Activated T-cell treated with anti-CD3 and anti-CD28 coated beads, Interleukin-2, amount 50 U/mL, for 72 hours (primary cell): ENCODE results near the gene LRPPRC. TPM values are rescaled to one million over a fixed set of nuclear protein-coding genes. Genes with fewer than 3 reads are reported as not detected.

Experiments
- ATAC-seq, 2 donors: fragments of 150-1000 bp; cut with Tn5 transposase; replicated peaks in 1 of 2; 2 replicates each; pipeline ENCODE4 v1.10.0; 2021; ENCODE audit warnings: moderate library complexity in 2 of 2, mild to moderate bottlenecking in 1 of 2
- DNase-seq, 2 donors: peaks; one replicate each; pipeline ENCODE4 v3.0.0; 2021 to 2022; ENCODE audit warnings: mixed read lengths in 1 of 2
- H3K27ac Mint-ChIP-seq: one replicate; pipeline ENCODE4 v1.8.0; 2022; ENCODE audit warnings: mild to moderate bottlenecking, moderate library complexity, mixed read lengths
- H3K27me3 Mint-ChIP-seq: one replicate; pipeline ENCODE4 v1.8.0; 2022; ENCODE audit warnings: low read depth, mixed read lengths
- H3K36me3 Mint-ChIP-seq, 2 donors: one replicate each; pipeline ENCODE4 v1.8.0; 2022; ENCODE audit warnings: mixed read lengths in 2 of 2, mild to moderate bottlenecking in 1 of 2; ENCODE audit not compliant: insufficient read depth in 2 of 2
- H3K4me1 Mint-ChIP-seq: one replicate; pipeline ENCODE4 v1.8.0; 2022; ENCODE audit warnings: low read depth, mixed read lengths
- H3K4me3 Mint-ChIP-seq, 2 donors: one replicate each; pipeline ENCODE4 v1.8.0; 2022; ENCODE audit warnings: mild to moderate bottlenecking in 2 of 2, mixed read lengths in 2 of 2, moderate library complexity in 2 of 2
- H3K9me3 Mint-ChIP-seq, 2 donors: one replicate each; pipeline ENCODE4 v1.8.0; 2022; ENCODE audit warnings: mixed read lengths in 2 of 2
- total RNA-seq, 2 donors: library from RNA; stranded (reverse); gene quantifications; one replicate each; pipeline ENCODE4 v1.2.3, GENCODE V29; 2022

The LRPPRC gene
- total RNA-seq, 2 donors from 2014 or later = 121 to 149 TPM

- no peak for DNase-seq
- peak overlapping the region; percentile 10 for H3K27ac Mint-ChIP-seq
- no peaks in the 10 kb centered on the region for H3K27me3 Mint-ChIP-seq
- peaks cover 7 to 35% of the 10 kb centered on the region in 2 donors for H3K36me3 Mint-ChIP-seq
- no peak overlapping the region for H3K4me3 Mint-ChIP-seq
- H3K9me3 Mint-ChIP-seq = no peaks in the 10 kb centered on the region
- H3K4me1 Mint-ChIP-seq = no peaks in the 10 kb centered on the region
- no peak for ATAC-seq
These were observed 37.2 kb downstream of the LRPPRC start for GRCh38 chr2:43958397-43959275.

- Mint-ChIP-seq H3K27ac (no peak overlapping the region), H3K36me3 (peaks cover 1 to 41% of the 10 kb centered on the region in 2 donors), H3K27me3 (no peaks in the 10 kb centered on the region), H3K4me1 (no peaks in the 10 kb centered on the region), H3K4me3 (no peak overlapping the region), H3K9me3 (no peaks in the 10 kb centered on the region)
- DNase-seq (peak in 1 of 2 donors; percentile 16), ATAC-seq (no peak)
These were observed 45.3 kb downstream of the LRPPRC start for GRCh38 chr2:43950383-43951008.

- no peak overlapping the region for H3K4me3 Mint-ChIP-seq
- H3K4me1 Mint-ChIP-seq = no peaks in the 10 kb centered on the region
- peaks cover 0 to 35% of the 10 kb centered on the region in 2 donors for H3K36me3 Mint-ChIP-seq
- ATAC-seq = no peak
- no peak for DNase-seq
- H3K27ac Mint-ChIP-seq = no peak overlapping the region
- H3K9me3 Mint-ChIP-seq = no peaks in the 10 kb centered on the region
- H3K27me3 Mint-ChIP-seq = no peaks in the 10 kb centered on the region
These were observed 47.4 kb downstream of the LRPPRC start for GRCh38 chr2:43948370-43948769.

GRCh38 chr2:43946685-43947084, 49.1 kb downstream of the LRPPRC start:
- H3K4me3 Mint-ChIP-seq = no peak overlapping the region
- no peaks in the 10 kb centered on the region for H3K9me3 Mint-ChIP-seq
- H3K4me1 Mint-ChIP-seq = no peaks in the 10 kb centered on the region
- no peak for DNase-seq
- no peak for ATAC-seq
- peaks cover 0 to 32% of the 10 kb centered on the region in 2 donors for H3K36me3 Mint-ChIP-seq
- H3K27me3 Mint-ChIP-seq = no peaks in the 10 kb centered on the region
- no peak overlapping the region for H3K27ac Mint-ChIP-seq

GRCh38 chr2:43945439-43945838, 50.4 kb downstream of the LRPPRC start:
- no peaks in the 10 kb centered on the region for H3K9me3 Mint-ChIP-seq
- no peaks in the 10 kb centered on the region for H3K4me1 Mint-ChIP-seq
- H3K27me3 Mint-ChIP-seq = no peaks in the 10 kb centered on the region
- no peak for DNase-seq
- H3K4me3 Mint-ChIP-seq = no peak overlapping the region
- no peak for ATAC-seq
- H3K27ac Mint-ChIP-seq = no peak overlapping the region
- peaks cover 0 to 30% of the 10 kb centered on the region in 2 donors for H3K36me3 Mint-ChIP-seq

GRCh38 chr2:43944915-43945314, 50.9 kb downstream of the LRPPRC start:
- Mint-ChIP-seq H3K36me3 (peaks cover 0 to 27% of the 10 kb centered on the region in 2 donors), H3K9me3 (no peaks in the 10 kb centered on the region), H3K27me3 (no peaks in the 10 kb centered on the region), H3K4me1 (no peaks in the 10 kb centered on the region), H3K27ac (no peak overlapping the region), H3K4me3 (no peak overlapping the region)
- ATAC-seq (no peak), DNase-seq (no peak)

- Mint-ChIP-seq H3K36me3 (peaks cover 0 to 23% of the 10 kb centered on the region in 2 donors), H3K9me3 (no peaks in the 10 kb centered on the region), H3K4me3 (no peak overlapping the region), H3K4me1 (no peaks in the 10 kb centered on the region), H3K27me3 (no peaks in the 10 kb centered on the region), H3K27ac (no peak overlapping the region)
- DNase-seq = no peak
- no peak for ATAC-seq
These were observed 51.9 kb downstream of the LRPPRC start for GRCh38 chr2:43943809-43944452.

- peaks cover 0 to 21% of the 10 kb centered on the region in 2 donors for H3K36me3 Mint-ChIP-seq
- H3K4me1 Mint-ChIP-seq = no peaks in the 10 kb centered on the region
- no peaks in the 10 kb centered on the region for H3K9me3 Mint-ChIP-seq
- H3K4me3 Mint-ChIP-seq = no peak overlapping the region
- no peaks in the 10 kb centered on the region for H3K27me3 Mint-ChIP-seq
- DNase-seq (no peak), ATAC-seq (no peak)
- no peak overlapping the region for H3K27ac Mint-ChIP-seq
These were observed 52.5 kb downstream of the LRPPRC start for GRCh38 chr2:43943323-43943722.

- Mint-ChIP-seq H3K4me1 (no peaks in the 10 kb centered on the region), H3K27me3 (no peaks in the 10 kb centered on the region), H3K4me3 (no peak overlapping the region), H3K9me3 (no peaks in the 10 kb centered on the region), H3K27ac (no peak overlapping the region), H3K36me3 (peaks cover 0 to 19% of the 10 kb centered on the region in 2 donors)
- no peak for ATAC-seq
- DNase-seq = no peak
These were observed 52.9 kb downstream of the LRPPRC start for GRCh38 chr2:43942881-43943280.

GRCh38 chr2:43941966-43942365, 53.8 kb downstream of the LRPPRC start:
- H3K36me3 Mint-ChIP-seq = peaks cover 0 to 15% of the 10 kb centered on the region in 2 donors
- peak overlapping the region; percentile 60 for H3K27ac Mint-ChIP-seq
- no peaks in the 10 kb centered on the region for H3K9me3 Mint-ChIP-seq

GRCh38 chr2:43941359-43941758, 54.4 kb downstream of the LRPPRC start:
- no peak overlapping the region for H3K4me3 Mint-ChIP-seq
- DNase-seq (no peak), ATAC-seq (no peak)
- H3K36me3 Mint-ChIP-seq = peaks cover 0 to 12% of the 10 kb centered on the region in 2 donors
- peaks cover 7% of the 10 kb centered on the region for H3K4me1 Mint-ChIP-seq
- no peaks in the 10 kb centered on the region for H3K27me3 Mint-ChIP-seq
- H3K9me3 Mint-ChIP-seq = no peaks in the 10 kb centered on the region
- no peak overlapping the region for H3K27ac Mint-ChIP-seq

More at GRCh38 chr2:43941966-43942365, 53.8 kb downstream of the LRPPRC start:
- ATAC-seq (no peak), DNase-seq (no peak)
- H3K4me3 Mint-ChIP-seq = no peak overlapping the region
- H3K27me3 Mint-ChIP-seq = no peaks in the 10 kb centered on the region
- H3K4me1 Mint-ChIP-seq = peaks cover 2% of the 10 kb centered on the region

GRCh38 chr2:43939695-43940256, 56.0 kb downstream of the LRPPRC start:
- Mint-ChIP-seq H3K4me3 (no peak overlapping the region), H3K4me1 (peaks cover 13% of the 10 kb centered on the region), H3K36me3 (peaks cover 0 to 9% of the 10 kb centered on the region in 2 donors), H3K27ac (no peak overlapping the region), H3K27me3 (no peaks in the 10 kb centered on the region), H3K9me3 (no peaks in the 10 kb centered on the region)
- ATAC-seq (no peak), DNase-seq (no peak)
